ENCODE data around the gene ZNF74.

ZNF74 gene

GRCh38 chr22:20420157-20420842, 26.3 kb downstream of the ZNF74 start:
- no peak for DNase-seq (ENCODE audit: low read depth in 3 of 3)

- DNase-seq (ENCODE audit: low read depth in 3 of 3), result no peak
Measured at GRCh38 chr22:20421507-20421874, 27.5 kb downstream of the ZNF74 start.

GRCh38 chr22:20422271-20423007, 28.5 kb downstream of the ZNF74 start:
- DNase-seq (ENCODE audit: low read depth in 3 of 3), result no peak

GRCh38 chr22:20423008-20423905, 29.3 kb downstream of the ZNF74 start:
- DNase-seq (ENCODE audit: low read depth in 3 of 3), result no peak

- DNase-seq (ENCODE audit: low read depth in 3 of 3), result no peak
Measured at GRCh38 chr22:20423906-20424551, 30.1 kb downstream of the ZNF74 start.

- DNase-seq (ENCODE audit: low read depth in 3 of 3), result no peak
Measured at GRCh38 chr22:20424568-20424931, 30.6 kb downstream of the ZNF74 start.

GRCh38 chr22:20424932-20425565, 31.1 kb downstream of the ZNF74 start:
- no peak for DNase-seq (ENCODE audit: low read depth in 3 of 3)

GRCh38 chr22:20425566-20426258, 31.8 kb downstream of the ZNF74 start:
- no peak for DNase-seq (ENCODE audit: low read depth in 3 of 3)

- DNase-seq (ENCODE audit: low read depth in 3 of 3), result no peak
Measured at GRCh38 chr22:20426259-20426615, 32.3 kb downstream of the ZNF74 start.

- DNase-seq (ENCODE audit: low read depth in 3 of 3), result no peak
Measured at GRCh38 chr22:20427104-20427944, 33.4 kb downstream of the ZNF74 start.

- DNase-seq (ENCODE audit: low read depth in 3 of 3), result no peak
Measured at GRCh38 chr22:20427945-20428417, 34.0 kb downstream of the ZNF74 start.

- no peak for DNase-seq (ENCODE audit: low read depth in 3 of 3)
Measured at GRCh38 chr22:20428496-20429253, 34.7 kb downstream of the ZNF74 start.

- DNase-seq (ENCODE audit: low read depth in 3 of 3), result peak; percentile 61 to 70 (median 70)
Measured at GRCh38 chr22:20429254-20430100, 35.5 kb downstream of the ZNF74 start.

GRCh38 chr22:20430101-20430719, 36.3 kb downstream of the ZNF74 start:
- DNase-seq (ENCODE audit: low read depth in 3 of 3), result no peak

- DNase-seq (ENCODE audit: low read depth in 3 of 3), result peak in 2 of 3 experiments; percentile 25 to 26
Measured at GRCh38 chr22:20430720-20431510, 37.0 kb downstream of the ZNF74 start.

- DNase-seq (ENCODE audit: low read depth in 3 of 3), result no peak
Measured at GRCh38 chr22:20431511-20432192, 37.7 kb downstream of the ZNF74 start.

Measured in stimulated activated CD4-positive, alpha-beta T cell treated with anti-CD3 and anti-CD28 coated beads, TNF-alpha, amount 100 ng/mL, for 4 hours (primary cell).